DMS53 treated with DMSO at 0.1 percent for 48 hours (cell line): ENCODE results near the gene MEGF6.

Source experiments
- DNase-seq: peaks from one replicate; lab custom pipeline; 2025; ENCODE audit not compliant: unreplicated experiment; lab: John Stamatoyannopoulos, UW

MEGF6 gene

DNA sequence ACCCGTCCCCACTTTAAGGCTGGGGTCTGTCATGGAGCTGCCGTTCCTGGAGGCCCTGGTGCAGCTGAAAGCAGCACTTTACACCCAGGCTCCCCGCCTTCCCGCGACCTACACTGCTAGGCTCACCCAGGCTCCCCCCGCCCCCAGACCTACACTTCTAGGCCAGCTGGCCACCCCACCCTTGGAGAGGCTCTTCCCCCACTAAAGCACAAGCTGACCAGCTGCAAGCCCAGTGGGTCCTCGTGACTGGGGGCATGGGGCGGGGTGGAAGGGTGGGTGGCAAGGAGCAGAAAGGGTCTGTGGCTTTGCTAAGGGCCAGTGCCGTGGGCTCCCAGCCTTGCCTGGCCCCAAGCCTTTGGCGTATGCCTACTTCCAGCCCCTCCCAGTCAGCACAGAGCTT is 166.6 kb downstream of the MEGF6 start:
- DNase-seq, result no peak

DNA sequence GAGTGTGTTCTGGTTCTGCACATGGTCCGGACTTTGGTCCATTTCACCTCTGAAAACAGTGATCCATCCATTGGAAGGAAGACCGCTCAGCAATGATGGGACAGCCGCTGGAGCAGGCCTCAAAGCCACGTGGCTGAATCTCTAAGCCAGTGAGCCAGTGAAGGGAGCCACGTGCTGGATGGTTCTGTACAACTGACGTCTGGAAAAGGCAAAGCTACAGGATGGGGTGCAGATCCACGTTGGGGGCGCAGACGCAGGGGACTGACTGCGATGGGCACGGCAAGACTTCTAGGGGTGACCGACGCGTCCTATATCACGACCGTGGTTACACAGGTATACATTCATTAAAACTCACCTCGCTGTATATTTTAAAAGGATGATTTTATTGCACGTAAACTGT is 167.0 kb downstream of the MEGF6 start:
- no peak for DNase-seq

DNA sequence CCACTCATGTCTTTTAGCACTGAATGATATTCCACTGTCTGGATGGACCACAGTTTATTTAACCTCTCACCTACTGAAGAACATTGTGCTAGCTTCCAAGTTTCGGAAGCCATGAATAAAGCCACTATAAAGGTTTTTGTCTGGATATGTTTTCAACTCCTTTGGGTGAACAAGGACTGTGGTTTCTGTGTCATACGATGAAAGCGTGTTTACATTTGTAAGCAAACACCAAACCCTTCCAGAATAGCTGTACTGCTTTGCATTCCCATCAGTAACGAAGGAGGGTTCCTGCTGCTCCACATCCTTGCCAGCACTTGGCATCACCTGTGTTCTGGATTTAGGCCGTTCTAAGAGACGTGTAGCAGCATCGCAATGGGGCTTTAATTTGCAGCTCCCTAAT is 167.5 kb downstream of the MEGF6 start:
- DNase-seq, result no peak

DNA sequence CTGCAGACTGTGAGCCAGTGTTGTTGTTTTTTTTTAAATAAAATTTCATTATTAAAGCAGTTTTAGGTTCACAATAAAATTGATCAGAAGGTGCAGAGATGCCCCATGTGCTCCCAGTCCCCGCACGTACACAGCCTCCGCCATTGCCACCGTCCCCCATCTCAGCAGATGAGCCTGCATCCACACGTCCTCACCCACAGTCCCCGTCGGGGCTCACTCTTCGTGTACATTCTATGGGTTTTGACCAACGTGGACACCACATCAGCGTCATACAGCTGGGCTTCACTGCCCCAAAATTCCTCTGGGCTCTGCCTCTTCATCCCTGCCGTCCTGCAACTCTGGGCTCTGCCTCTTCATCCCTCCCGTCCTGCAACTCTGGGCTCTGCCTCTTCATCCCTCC is 168.4 kb downstream of the MEGF6 start:
- no peak for DNase-seq

DNA sequence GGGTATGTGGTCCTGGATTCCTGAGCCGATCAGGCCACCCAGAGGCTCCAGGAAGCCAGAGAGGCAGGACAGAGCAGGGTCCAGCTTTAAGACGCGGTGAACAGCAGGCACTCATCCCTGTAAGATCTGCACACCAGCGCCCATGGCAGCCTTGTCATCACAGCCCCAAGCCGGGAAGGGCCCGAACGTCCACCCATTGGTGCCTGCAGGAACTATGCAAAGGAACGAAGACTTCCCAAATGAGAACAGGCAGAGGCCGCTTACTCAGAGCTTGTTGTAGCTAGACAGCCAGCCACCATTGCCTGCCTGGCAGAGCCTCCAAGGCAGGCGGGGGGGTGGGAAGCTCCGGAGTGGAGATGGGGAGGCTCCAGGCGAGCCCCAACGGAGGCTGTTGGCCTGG is 169.0 kb downstream of the MEGF6 start:
- no peak for DNase-seq

DNA sequence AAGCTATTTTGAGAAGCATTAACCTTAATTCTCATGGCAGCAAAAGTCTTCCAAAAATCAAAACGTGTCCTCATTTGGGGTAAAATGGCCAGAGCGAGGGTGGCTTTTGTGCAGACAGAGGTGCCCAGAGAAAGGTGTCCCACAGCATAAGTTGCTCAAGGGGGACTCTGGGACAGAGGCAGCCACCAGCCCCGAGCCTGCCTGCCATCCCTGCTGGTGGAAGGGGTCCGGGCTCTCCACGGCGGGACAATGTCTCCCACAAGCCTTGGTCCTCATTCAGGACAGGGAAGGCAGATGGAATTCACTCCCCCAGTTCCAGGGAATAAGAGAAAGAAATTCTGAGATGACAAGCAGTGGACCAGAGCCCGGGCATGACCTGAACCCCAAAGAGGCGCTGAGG is 169.4 kb downstream of the MEGF6 start:
- no peak for DNase-seq

DNA sequence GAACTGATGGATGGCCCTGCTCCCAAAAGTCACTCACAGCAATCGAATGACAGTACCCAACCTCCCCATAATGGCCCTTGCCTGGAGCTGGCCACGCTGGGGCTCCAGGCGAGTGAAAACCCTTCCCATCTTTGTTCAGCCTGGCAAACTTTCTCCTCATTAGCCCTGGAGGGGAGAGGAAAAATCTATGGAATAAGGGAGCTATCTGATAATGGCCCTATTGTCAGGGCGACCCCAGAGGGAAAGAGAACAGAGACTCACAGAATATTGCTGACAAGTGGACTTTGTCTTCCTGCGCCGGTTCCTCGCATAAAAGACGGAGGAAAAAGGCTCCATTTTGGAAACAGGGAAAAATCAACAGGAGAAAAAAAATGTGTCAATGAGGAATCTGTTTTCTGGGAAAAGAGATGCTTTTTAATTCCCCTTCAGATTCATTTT is 169.9 kb downstream of the MEGF6 start:
- no peak for DNase-seq

DNA sequence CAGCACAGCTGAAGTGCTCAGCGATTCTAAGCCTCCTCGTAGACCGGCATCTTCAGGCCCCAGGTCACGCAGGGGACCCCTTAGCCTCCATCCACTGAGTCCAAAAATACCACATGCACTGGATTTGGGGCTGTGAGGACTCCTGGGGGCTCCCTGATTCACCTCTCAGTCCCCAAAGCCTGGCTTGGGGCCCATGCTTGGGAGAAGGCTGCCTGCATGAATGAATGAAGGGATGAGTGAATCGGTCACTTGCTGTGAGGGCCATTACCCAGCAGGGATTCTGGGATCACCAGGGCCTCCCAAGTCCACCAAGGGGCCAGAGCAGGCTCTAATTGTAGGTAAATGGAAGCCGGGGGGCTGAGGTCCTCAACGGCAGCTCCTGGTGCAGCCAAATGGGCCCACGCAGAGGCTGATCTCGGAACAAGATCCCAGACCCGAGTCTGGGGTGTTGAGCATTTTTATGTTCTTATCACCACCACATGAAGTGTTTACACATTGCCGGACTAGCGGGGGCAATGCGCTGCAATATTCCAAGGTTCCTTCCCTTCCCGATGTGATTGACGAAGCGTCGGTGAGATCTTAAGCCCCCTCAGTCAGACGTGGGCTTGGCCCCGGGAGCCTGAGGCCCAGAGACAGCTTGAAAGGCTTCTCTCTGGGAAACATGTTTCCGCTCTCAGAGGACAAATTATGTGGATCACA is 170.4 kb downstream of the MEGF6 start:
- DNase-seq, result no peak

DNA sequence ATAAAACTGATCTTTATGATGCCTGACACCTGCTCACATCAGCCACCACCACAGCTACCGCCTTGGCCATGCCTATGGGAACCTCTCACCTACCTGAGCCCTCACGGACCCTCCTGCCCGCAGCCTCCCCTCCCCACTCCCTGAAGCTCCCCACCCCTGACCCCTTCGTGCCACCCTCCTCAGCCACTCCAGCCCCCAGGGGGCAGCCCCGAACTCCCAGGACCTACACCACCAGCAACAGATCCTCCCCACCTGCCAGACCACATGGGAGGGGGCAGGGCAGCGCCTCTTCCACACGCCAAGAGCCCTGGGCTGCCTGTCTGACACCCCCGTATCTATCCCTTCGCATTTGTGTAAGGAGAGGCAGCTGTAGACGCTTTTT is 171.0 kb downstream of the MEGF6 start:
- no peak for DNase-seq
